ENCODE results near the gene C15orf62.

- TF ChIP-seq POLR2AphosphoS5 (IDR thresholded peaks at IDR 0.05), result no peak
- no peak for TF ChIP-seq CTCF (IDR thresholded peaks at IDR 0.05)
- no peak for TF ChIP-seq POLR2A (IDR thresholded peaks at IDR 0.05)
Observed at GRCh38 chr15:40771242-40771641, 1.5 kb downstream of the C15orf62 start.

Measured in prostate gland (tissue), 2 donors.